Gastroesophageal sphincter (tissue), 4 donors: ENCODE measurements around the gene MINDY4B. TPM values are rescaled to one million over a fixed set of nuclear protein-coding genes. Genes with fewer than 3 reads are reported as not detected.

Experiments used
- ATAC-seq: fragments of 150-250 bp; one replicate; pipeline ENCODE4 v1.9.1; 2016; ENCODE audit warnings: mild to moderate bottlenecking, moderate library complexity
- H3K27ac ChIP-seq, 4 donors: fragments of 200-600 bp; sonication (generic) in 3 of 4; 1 replicate in 3 of 4; 2 replicates in 1 of 4; pipeline ENCODE4 v1.5.1; 2016 to 2019
- H3K27me3 ChIP-seq: fragments of 200-600 bp; sonication (generic); one replicate; pipeline ENCODE4 v1.5.1; 2019
- H3K36me3 ChIP-seq, 2 donors: fragments of 200-600 bp; sonication (generic); one replicate each; pipeline ENCODE4 v1.5.1; 2019; ENCODE audit warnings: control low read depth in 1 of 2
- H3K4me1 ChIP-seq, 3 donors: fragments of 200-600 bp; sonication (generic); 1 replicate in 2 of 3; 2 replicates in 1 of 3; pipeline ENCODE4 v1.5.1; 2016 to 2019; ENCODE audit warnings: control low read depth in 2 of 3
- H3K4me3 ChIP-seq, 2 donors: fragments of 200-600 bp; sonication (generic); one replicate each; pipeline ENCODE4 v1.5.1; 2019; ENCODE audit warnings: mild to moderate bottlenecking in 1 of 2, moderate library complexity in 1 of 2
- H3K9me3 ChIP-seq, 3 donors: fragments of 200-600 bp; sonication (generic); one replicate each; pipeline ENCODE4 v1.5.1; 2017 to 2019; ENCODE audit warnings: control low read depth in 2 of 3
- EP300 ChIP-seq: sonication (generic); formaldehyde crosslinking; IDR thresholded peaks from one replicate; pipeline ENCODE4 v1.6.1; 2017; ENCODE audit warnings: antibody characterized with exemption, mild to moderate bottlenecking
- POLR2A ChIP-seq, 2 donors: fragments of 450-650 bp; IDR thresholded peaks; one replicate each; pipeline ENCODE4 v1.6.1; 2017; ENCODE audit warnings: antibody characterized with exemption in 2 of 2, mild to moderate bottlenecking in 2 of 2, moderate library complexity in 1 of 2
- POLR2AphosphoS5 ChIP-seq: sonication (generic); formaldehyde crosslinking; IDR thresholded peaks from one replicate; pipeline ENCODE4 v1.6.1; 2017; ENCODE audit warnings: antibody characterized with exemption
- WGBS, 2 donors: methylation state at CpG; one replicate each; pipeline ENCODE4 v1.1.5; 2018; ENCODE audit warnings: low coverage in 1 of 2; 5-methylcytosine and 5-hydroxymethylcytosine counted together
- total RNA-seq, 4 donors: library from RNA; depleted of rRNA; stranded (reverse); fragments of >200 nt; gene quantifications; one replicate each; pipeline ENCODE4 v1.1.0, GENCODE V29; 2016
- TF ChIP-seq, protein P1 (sequence below), 4 experiments: fragments of 200-600 bp in 2 of 4; fragments of 450-650 bp in 2 of 4; sonication (generic) in 1 of 4; IDR thresholded peaks; one replicate each; pipeline ENCODE4 v1.5.1; 2017 to 2019; ENCODE audit warnings: antibody characterized with exemption in 4 of 4, mild to moderate bottlenecking in 2 of 4, moderate library complexity in 2 of 4

MINDY4B gene
- total RNA-seq, 4 donors from 2014 or later = not detected

DNA sequence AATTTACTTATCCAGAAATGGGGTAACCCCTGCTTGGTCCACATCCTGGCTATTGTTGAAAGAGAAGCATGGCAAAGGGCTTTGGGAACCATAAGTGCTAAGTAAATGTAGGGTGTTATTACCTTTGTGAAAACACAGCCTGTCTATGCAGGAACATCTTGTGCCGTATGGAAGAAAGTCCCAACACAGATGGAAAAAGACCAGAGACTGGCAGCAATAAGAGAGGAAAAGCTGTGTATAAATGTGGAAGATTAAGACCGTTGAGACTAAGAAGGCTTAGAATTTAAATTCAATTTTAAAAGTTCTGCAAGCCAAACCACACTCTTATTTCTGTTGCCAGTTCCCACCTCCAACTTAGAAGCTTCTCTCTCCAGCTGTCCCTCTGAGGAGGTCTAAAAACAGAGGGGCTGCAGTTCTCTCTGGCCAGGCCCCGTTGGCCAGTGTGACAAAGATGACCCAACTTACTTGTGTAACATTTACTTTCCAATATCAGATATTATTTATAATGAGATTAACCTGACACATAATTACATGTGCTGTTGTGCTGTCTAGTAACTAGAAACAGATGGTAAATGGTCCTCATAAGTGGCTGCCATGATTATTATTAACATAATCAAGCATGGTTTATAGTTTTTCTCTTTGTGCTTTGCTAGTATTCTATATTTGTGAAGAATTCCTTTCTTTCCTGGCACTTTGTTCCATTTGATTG is 7.0 kb downstream of the MINDY4B start:
- no peak for ATAC-seq
- Histone ChIP-seq H3K4me1 (no peaks in the 10 kb centered on the region), H3K36me3 (no peaks in the 10 kb centered on the region), H3K27ac (no peak overlapping the region), H3K9me3 (no peaks in the 10 kb centered on the region), H3K4me3 (no peak overlapping the region), H3K27me3 (no peaks in the 10 kb centered on the region)
- TF ChIP-seq POLR2A (IDR thresholded peaks at IDR 0.05) = no peak
- TF ChIP-seq EP300 = no peak
- TF ChIP-seq, protein P1, sequence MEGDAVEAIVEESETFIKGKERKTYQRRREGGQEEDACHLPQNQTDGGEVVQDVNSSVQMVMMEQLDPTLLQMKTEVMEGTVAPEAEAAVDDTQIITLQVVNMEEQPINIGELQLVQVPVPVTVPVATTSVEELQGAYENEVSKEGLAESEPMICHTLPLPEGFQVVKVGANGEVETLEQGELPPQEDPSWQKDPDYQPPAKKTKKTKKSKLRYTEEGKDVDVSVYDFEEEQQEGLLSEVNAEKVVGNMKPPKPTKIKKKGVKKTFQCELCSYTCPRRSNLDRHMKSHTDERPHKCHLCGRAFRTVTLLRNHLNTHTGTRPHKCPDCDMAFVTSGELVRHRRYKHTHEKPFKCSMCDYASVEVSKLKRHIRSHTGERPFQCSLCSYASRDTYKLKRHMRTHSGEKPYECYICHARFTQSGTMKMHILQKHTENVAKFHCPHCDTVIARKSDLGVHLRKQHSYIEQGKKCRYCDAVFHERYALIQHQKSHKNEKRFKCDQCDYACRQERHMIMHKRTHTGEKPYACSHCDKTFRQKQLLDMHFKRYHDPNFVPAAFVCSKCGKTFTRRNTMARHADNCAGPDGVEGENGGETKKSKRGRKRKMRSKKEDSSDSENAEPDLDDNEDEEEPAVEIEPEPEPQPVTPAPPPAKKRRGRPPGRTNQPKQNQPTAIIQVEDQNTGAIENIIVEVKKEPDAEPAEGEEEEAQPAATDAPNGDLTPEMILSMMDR (IDR thresholded peaks at IDR 0.05) = no peak
- TF ChIP-seq POLR2AphosphoS5 = no peak
- 73 to 74% methylated on average over 3 of the region's 3 CpGs for WGBS, 2 donors

DNA sequence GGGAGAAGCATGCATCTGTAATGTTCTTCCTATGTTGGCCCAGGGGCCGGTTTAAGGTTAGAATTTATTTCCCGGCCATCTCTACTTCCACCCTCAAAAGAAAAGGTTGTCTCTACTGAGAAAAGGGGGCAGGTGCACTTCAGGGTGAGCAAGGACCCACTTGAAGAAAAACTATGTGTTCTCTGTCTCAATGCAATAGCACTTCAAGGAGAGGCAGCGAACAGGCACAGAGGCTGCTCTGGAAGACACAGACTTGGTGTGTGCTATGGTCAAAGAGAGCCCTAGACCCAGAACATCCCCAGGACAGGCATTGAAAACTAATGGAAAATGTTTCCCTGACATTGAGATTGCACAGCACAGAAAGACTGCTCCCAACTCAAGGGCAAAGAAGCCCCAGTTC is 7.6 kb downstream of the MINDY4B start:
- Histone ChIP-seq H3K9me3 (no peaks in the 10 kb centered on the region), H3K27ac (no peak overlapping the region), H3K4me3 (no peak overlapping the region), H3K27me3 (no peaks in the 10 kb centered on the region), H3K36me3 (no peaks in the 10 kb centered on the region), H3K4me1 (no peaks in the 10 kb centered on the region)
- 80 to 84% methylated on average over 1 to 3 of the region's 3 CpGs for WGBS, 2 donors
- TF ChIP-seq POLR2AphosphoS5 = no peak
- no peak for TF ChIP-seq POLR2A (IDR thresholded peaks at IDR 0.05)
- TF ChIP-seq, protein P1 (IDR thresholded peaks at IDR 0.05) = no peak
- no peak for TF ChIP-seq EP300
- ATAC-seq = no peak

GRCh38 chr3:150890831-150891230 is 14.4 kb downstream of the MINDY4B start:
- WGBS, 2 donors = 100% methylated on average over 1 of the region's 9 CpGs
- H3K27me3 ChIP-seq = no peaks in the 10 kb centered on the region
- no peak for TF ChIP-seq POLR2A (IDR thresholded peaks at IDR 0.05)
- TF ChIP-seq POLR2AphosphoS5 = no peak
- TF ChIP-seq EP300 = no peak
- TF ChIP-seq, protein P1 (IDR thresholded peaks at IDR 0.05) = no peak
- no peaks in the 10 kb centered on the region for H3K9me3 ChIP-seq
- ATAC-seq = no peak
- H3K4me1 ChIP-seq = no peaks in the 10 kb centered on the region
- no peak overlapping the region for H3K4me3 ChIP-seq
- no peak overlapping the region for H3K27ac ChIP-seq
- H3K36me3 ChIP-seq = no peaks in the 10 kb centered on the region

DNA sequence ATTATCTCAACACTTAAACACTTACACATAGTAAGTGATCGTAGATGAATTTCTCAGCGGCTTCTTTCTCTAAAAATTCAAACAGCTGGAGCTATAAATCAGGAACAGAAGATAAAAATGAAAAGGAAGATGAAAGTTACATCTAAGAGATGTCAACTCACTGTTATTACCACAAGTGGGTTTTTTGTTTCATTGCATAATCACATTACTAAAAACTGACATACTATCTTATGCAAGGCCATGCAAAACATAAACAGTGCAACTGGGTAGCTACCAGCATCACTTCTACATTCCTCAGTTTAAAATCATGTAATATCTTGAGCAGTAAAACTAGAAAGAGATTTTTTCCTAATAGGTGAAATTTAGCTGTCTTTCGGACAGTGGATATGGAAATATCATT is 14.9 kb downstream of the MINDY4B start:
- Histone ChIP-seq H3K4me1 (no peaks in the 10 kb centered on the region), H3K4me3 (no peak overlapping the region), H3K27me3 (no peaks in the 10 kb centered on the region), H3K27ac (no peak overlapping the region), H3K9me3 (no peaks in the 10 kb centered on the region), H3K36me3 (no peaks in the 10 kb centered on the region)
- 77 to 80% methylated on average over 3 of the region's 3 CpGs for WGBS, 2 donors
- TF ChIP-seq EP300 = no peak
- TF ChIP-seq POLR2AphosphoS5 = no peak
- no peak for TF ChIP-seq POLR2A (IDR thresholded peaks at IDR 0.05)
- TF ChIP-seq, protein P1 (IDR thresholded peaks at IDR 0.05) = no peak
- ATAC-seq = no peak

DNA sequence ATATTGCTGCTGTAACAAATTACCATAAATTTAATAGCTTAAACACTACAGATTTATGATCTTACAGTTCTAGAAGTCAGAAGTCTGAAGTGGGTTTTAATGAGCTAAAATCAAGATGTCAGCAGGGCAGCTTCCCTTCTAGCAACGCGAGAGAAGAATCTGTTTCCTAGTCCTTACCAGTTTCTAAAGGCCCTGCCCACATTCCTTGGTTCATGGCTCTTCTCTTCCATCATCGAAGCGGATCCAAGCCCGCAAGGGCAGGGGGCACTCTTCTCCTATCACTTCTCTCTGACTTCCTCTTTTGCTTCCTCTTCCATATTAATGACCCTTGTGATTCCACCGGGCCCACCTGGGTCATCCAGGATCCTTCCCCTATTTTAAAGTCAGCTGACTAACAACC is 16.1 kb downstream of the MINDY4B start:
- H3K36me3 ChIP-seq = no peaks in the 10 kb centered on the region
- no peak for ATAC-seq
- no peak overlapping the region for H3K27ac ChIP-seq
- no peak overlapping the region for H3K4me3 ChIP-seq
- H3K9me3 ChIP-seq = no peaks in the 10 kb centered on the region
- 69 to 89% methylated on average over 6 of the region's 6 CpGs for WGBS, 2 donors
- TF ChIP-seq EP300 (no peak), POLR2AphosphoS5 (no peak), POLR2A (IDR thresholded peaks at IDR 0.05) (no peak)
- TF ChIP-seq, protein P1 (IDR thresholded peaks at IDR 0.05) = no peak
- peaks cover 1% of the 10 kb centered on the region for H3K27me3 ChIP-seq
- H3K4me1 ChIP-seq = no peaks in the 10 kb centered on the region
